M059J (cell line): ENCODE data around the gene EEF1A1. TPM values are rescaled to one million over a fixed set of nuclear protein-coding genes. Genes with fewer than 3 reads are reported as not detected.
"Not testable (repeated sequence)": the region's sequence is repeated elsewhere in the genome, so short reads cannot be mapped to it uniquely, and the experiment has no call there.

Source experiments
- DNase-seq: peaks from one replicate; pipeline ENCODE4 v3.0.0-alpha.2; 2012; ENCODE audit warnings: low read depth
- total RNA-seq: library from RNA; depleted of rRNA; stranded (reverse); fragments of >200 nt; shearing (Covaris generic); gene quantifications from 2 replicates; pipeline ENCODE4 v1.2.3, GENCODE V29; 2014; rRNA removed

EEF1A1 gene
- total RNA-seq: 4,897 and 5,853 TPM in 2 replicates

DNA sequence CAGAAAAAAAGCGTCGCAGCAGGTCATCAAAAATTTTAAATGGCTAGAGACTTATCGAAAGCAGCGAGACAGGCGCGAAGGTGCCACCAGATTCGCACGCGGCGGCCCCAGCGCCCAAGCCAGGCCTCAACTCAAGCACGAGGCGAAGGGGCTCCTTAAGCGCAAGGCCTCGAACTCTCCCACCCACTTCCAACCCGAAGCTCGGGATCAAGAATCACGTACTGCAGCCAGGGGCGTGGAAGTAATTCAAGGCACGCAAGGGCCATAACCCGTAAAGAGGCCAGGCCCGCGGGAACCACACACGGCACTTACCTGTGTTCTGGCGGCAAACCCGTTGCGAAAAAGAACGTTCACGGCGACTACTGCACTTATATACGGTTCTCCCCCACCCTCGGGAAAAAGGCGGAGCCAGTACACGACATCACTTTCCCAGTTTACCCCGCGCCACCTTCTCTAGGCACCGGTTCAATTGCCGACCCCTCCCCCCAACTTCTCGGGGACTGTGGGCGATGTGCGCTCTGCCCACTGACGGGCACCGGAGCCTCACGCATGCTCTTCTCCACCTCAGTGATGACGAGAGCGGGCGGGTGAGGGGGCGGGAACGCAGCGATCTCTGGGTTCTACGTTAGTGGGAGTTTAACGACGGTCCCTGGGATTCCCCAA is at the start of gene EEF1A1:
Gene EEF1A1, minus strand, starts transcription at position 345 of the 663 bp plus-strand sequence. CDS start 1,006 bp downstream, outside the sequence.
- DNase-seq: peak; percentile 100

DNA sequence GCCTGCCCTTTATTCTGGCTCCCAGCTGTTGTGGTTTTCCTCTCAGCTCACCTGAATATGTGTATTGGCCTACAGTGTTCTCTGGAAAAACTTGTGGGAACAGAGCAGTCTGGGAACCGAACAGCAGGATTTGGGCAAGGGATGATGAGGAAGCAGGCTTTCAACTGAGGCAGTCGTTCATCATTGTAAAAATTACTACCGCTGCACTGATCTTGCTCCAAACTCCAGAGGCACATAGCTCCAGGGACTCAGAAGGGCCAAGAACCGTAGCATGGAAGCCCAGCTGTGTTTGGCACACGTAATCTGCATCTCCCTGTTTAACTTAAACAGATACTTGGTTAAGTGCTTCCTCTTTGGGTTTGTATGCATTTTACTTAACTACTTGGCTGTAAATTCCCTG is 48.3 kb upstream of the EEF1A1 start:
- no peak for DNase-seq

DNA sequence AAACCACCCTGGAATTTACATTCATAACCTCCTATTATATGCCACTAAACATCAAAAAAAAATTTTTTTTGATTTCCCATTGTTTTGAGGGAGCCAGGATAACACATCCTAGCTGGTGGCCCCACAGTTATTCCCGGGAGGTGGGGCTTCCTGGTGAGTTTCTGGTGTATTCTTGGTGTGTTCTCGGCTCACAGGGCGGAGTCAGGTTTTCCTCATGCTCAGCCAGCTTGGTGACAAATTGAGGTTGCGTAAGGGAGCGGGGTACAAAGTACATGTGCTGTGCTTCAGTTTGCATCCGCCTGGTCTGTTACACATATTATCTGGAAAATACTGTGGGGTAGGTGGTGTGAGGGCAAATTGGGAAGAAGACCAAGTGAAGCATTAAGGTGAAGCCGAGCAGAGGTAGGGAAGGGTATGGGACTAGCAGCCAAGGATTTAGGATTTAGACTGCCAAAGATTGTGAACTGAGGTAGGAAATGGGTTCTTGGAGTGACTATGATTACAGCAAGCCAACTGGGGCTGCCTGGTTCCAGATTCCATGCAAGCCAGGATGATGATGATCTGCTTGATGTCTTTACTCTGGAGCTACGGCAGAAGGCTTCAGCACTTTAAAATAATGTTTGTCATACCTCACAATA is 46.2 kb upstream of the EEF1A1 start:
- peak; percentile 48 for DNase-seq

DNA sequence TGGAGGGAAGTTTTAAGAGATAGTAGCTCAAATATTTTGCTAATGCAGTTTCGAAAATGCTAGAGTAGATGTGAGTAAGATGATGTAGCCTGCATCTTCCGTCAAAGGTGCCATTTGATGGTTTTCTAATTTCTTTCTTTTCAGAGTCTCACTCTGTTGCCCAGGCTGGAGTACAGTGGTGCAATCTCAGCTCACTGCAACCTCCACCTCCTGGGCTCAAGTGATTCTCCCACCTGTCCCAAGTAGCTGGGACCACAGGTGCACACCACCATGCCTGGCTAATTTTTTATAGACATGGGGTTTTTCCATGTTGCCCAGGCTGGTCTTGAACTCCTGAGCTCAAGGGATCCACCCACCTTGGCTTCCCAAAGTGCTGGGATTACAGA is 45.6 kb upstream of the EEF1A1 start:
- not testable (repeated sequence) for DNase-seq

DNA sequence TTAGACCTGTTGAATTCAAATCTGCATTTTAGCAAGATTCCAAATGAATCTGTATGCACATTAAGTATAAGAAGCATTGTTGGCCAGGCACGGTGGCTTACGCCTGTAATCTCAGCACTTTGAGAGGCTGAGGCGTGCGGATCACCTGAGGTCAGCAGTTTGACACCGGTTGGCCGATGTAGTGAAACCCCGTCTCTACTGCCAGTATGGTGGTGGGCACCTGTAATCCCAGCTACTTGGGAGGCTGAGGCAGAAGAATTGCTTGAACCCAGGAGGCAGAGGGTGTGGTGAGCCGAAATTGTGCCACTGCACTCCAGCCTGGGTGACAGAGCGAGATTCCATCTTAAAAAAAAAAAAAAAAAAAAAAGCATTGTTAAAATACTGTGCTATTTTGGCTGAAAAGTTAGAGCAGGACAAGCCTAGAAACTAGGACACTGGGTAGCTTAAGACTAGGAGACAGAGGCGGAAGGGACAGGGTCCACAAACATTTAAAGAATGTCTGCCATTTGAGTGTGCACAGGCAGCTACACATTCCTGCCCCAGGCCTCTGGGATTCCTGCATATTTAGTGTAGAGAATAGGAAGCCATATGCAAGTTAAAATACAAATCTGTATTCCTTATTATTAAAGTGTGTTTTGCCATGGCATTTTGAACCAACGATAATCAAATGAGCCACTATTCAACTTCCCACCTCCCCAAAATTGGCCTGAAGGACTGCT is 45.1 kb upstream of the EEF1A1 start:
- DNase-seq: peak; percentile 80

DNA sequence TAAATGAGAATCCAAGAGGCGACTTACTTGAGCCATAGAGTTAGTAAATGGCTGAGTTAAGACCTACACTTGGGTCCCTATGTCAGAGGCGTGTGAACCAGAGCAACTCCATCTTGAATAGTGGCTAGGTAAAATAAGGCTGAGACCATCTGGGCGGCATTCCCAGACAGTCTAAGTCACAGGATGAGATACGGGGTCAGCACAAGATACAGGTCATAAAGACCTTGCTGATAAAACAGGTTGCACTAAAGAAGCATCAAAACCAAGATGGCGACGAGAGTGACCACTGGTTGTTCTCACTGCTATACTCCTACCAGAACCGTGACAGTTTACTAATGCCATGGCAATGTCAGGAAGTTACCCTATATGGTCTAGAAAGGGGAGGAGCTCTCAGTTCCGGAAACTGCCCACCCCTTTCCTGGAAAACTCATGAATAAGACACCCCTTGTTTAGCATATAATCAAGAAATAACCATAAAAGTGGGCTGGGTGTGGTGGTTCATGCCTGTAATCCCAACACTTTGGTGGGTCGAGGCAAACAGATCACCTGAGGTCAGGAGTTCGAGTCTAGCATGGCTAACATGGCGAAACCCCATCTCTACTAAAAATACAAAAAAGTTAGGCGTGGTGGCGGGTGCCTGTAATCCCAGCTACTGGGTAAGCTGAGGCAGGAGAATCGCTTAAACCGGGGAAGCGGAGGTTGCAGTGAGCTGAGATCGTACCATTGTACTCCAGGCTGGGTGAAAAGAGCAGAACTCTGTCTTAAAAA is 43.9 kb upstream of the EEF1A1 start:
- peak; percentile 12 for DNase-seq

DNA sequence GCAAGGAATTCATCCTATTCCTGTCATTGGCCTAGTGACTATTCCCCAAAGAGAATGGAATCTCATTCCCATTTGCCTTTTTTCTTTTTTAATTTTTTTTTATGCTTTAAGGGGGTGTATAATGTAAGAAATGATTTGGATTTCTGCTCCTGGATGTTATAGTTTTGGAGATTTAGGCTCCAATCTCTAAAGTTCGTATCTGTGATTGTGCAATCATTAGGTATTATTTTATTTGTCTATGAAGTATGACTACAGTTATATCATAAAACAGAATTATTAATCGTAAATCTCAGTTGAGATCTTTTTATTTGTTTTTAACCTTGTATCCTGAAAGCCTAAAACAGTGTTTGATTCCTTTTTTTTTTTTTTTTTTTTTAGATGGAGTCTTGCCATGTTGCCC is 41.7 kb upstream of the EEF1A1 start:
- no peak for DNase-seq

DNA sequence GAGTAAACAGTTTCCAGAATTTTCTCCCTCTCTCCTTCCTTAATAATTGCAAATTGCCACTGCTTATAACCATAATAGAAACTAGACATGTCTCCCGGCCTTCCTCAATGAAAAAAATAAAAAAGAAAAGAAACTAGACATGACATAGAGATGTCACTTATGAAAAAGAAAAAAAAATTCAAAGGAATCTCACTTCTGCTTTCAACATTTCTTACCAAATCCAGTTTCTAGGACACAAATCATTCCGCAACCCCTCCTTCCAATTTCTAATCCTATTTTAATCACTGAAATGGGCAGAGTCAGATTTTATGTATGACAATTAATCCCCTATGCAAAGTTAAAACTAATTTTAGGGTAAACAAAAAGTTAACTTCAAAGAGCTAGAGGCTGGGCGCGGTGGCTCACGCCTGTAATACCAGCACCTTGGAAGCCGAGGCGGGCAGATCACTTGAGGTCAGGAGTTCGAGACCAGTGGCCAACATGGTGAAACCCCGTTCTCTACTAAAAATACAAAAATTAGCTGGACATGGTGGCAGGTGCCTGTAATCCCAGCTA is 40.1 kb upstream of the EEF1A1 start:
- DNase-seq: no peak

DNA sequence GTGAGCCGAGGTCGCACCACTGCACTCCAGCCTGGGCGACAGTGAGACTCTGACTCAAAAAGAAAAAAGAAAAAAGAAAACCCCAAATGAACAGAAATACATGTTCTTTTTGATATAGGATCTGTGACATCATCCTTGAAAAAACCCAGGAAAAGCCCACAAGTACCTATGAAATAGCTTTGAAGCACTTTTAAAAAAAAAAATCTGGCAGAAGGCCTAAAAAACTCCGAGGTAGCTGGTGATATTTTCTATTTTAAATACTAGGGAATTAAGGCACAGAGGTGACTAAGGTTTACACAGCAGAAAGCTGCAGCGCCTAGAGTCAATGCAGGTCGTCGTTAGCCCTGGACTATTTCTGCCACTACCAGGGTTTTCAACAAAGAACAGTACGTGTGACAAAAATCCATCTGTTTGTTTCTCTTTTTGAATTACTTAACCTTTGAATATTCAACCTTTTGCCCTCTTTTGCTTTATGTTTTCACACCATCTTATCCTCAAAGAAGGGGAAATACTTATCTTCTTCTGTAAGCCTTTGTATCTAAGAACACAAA is 39.4 kb upstream of the EEF1A1 start:
- DNase-seq: peak; percentile 44

DNA sequence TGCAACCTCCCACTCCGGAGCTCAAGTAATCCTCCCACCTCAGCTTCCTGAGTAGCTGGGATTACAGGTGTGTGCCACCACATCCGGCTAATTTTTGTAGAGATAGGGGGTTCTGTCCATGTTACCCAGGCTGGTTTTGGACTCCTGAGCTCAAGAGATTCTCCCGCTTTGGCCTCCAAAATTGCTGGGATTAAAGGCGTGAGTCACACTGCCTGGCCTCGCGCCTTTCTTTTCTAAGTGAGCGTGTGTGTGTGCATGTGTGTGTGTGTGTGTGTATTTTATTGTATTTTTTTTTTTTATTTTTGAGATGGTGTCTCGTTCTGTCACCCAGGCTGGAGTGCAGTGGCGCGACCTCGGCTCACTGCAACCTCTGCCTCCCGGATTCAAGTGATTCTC is 38.6 kb upstream of the EEF1A1 start:
- peak; percentile 21 for DNase-seq

DNA sequence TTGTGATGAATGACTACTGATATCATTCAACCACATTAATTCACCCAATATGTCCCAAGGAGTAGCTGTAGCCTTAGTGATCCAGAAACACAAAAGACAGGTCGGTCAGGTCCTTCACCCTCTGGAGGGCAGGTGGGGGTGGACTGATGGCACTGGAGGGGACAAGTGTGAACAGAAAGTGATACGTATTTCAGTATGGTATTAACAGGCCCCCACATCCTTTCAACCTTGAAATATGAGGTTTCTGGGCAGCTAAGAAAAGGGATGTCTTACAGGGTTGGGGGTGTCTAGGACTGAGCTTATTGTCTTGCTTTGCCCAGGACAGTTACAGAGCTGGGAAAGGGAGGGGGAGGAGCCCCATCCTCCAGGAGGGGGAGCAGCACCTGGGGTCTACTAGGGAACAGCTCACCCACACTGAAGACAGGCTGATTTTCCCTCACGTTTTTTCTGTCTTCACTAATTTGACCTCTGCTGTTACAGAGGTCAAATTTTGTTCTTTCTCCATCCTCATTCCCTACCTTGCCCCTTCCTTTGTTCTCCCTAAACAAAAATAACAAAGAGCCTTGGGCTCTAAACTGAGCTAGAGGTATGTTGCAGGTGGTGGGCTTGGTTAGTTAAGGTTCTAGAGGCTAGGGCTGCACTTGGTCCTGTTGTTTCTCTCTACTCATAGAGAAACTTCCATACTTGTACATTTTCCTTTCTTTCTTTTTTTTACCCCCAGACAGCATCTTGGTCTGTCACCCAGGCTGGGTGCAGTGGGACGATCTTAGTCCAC is 38.0 kb upstream of the EEF1A1 start:
- DNase-seq: no peak

DNA sequence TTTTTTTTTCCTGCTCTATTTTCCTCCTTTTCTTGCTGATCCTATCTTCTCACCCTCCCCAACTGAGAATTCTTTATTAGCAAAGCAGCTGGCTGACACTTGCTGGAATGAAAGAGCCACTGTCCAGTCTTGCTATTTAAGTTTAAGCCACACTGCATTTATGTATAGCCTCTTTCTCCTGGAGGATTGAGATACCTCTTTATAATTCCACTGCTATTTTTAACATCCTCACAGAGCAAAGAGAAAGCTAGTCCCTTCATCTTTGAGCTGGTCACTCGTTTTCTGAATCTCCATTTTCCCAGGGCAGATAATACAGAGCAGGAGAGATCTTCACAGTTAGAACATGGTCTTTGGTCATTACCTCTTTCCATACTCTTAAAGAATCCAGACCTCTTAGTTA is 36.0 kb upstream of the EEF1A1 start:
- no peak for DNase-seq

DNA sequence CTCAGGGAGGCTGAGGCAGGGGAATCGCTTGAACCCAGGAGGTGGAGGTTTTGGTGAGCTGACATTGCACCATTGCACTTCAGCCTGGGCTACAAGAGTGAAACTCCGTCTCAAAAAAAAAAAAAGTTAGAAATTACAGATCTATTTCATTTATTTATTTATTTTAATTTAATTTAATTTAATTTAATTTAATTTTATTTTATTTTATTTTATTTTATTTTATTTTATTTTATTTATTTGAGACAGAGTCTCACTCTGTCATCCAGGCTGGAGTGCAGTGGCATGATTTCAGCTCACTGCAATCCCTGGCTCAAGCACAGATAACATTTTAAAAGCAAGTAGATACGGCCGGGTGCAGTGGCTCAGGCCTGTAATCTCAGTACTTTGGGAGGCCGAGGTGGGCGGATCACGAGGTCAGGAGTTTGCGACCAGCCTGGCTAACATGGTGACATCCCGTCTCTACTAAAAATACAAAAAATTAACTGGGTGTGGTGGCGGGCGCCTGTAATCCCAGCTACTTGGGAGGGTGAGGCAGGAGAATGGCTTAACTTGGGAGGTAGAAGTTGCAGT is 34.6 kb upstream of the EEF1A1 start:
- DNase-seq: not testable (repeated sequence)

DNA sequence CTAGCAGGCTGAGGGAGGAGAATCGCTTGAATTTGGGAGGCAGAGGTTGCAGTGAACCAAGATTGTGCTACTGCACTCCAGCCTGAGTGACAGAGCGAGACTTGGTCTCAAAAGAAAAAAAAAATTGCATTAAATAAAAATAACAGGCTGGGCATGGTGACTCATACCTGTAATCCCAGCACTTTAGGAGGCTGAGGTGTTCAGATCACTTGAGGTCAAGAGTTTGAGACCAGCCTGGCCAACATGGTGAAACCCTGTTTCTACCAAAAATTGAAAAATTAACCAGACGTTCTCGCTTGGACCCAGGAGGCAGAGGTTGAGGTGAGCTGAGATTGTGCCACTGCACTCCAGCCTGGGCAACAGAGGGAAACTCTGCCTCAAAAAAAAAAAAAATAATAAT is 30.3 kb upstream of the EEF1A1 start:
- peak; percentile 52 for DNase-seq

DNA sequence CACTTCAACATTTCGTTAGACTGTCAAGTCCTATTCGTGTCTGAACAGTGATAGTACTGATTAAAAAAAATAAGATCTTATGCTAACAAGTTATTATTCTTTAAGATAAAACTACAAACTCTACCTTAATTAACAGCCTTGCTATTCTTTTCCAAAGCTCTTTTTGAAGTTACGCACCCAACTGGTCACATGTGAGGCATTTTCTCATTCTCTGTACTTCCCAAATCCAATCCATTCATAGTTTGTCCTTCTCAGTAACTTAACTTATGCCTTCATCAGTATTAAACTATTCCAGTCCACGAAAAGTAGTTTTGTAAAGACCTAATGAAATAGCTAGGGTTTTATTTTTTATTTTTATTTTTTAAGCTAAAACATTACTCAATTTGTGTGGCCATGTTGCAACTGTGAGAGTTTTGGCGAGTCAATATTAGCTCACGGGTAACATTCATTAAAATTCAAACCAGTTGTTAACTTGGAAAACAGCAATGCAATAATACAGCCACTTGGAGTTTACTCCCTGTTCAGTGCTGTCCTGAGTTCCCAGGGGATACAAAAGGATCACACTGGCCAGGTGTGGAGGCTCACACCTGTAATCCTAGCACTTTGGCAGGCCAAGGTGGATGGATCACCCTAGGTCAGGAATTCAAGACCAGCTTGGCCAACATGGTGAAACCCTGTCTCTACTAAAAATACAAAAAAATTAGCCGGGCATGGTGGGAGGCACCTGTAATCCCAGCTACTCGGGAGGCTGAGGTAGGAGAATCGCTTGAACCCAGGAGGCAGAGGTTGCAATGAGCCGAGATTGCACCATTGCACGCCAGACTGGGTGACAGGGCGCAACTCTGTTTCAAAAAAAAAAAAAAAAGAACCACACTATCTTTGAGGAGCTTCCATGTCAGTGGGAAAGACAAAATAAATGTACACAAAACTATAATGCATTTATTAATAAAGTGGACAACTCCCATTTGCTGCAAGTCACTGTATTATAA is 27.9 kb upstream of the EEF1A1 start:
- DNase-seq: no peak

DNA sequence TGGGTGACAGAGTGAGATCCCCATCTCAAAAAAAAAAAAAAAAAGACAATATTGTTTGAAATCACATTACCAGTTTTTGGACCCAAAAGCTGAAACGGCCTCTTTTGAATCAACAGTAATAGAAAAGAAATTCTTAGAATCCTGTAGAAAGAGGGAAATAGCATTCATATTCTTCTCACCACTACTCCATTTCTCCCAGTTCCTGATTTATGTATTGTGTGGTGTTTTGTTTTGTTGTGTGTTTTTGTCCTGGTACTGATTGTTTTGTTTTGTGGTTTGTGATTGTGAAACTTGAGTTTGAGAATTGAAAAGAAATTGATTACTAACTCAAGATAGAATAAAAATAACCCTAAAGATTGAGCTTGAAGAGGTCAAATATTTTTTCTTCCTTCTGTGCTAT is 26.2 kb upstream of the EEF1A1 start:
- DNase-seq: no peak

DNA sequence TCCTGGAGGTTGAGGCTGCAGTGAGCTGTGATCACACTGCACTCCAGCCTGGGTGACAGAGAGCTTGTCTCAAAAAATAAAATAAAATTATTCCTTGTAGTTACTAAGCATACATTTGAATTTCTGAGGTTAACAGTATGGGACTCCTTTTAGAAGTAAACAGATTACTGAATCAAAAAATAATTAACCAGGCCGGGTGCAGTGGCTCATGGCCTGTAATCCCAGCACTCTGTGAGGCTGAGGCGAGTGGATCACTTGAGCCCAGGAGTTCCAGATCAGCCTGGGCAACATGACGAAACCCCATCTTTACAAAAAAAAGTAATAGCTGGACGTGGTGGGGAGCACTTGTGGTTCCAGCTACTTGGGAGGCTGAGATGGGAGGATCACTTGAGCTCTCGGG is 22.1 kb upstream of the EEF1A1 start:
- DNase-seq: no peak

DNA sequence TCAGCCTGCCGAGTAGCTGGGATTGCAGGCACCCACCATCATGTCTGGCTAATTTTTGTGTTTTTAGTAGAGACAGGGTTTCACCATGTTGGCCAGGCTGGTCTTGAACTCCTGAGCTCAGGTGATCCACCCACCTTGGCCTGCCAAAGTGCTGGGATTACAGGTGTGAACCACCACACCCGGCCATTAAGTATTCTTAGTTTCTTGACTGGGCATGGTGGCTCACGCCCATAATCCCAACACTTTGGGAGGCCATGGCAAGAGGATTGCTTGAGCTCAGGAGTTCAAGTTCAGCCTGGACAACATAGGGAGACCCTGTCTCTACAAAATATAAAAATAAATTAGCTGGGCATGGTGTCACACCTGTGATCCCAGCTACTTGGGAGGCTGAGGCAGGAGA is 21.6 kb upstream of the EEF1A1 start:
- not testable (repeated sequence) for DNase-seq

DNA sequence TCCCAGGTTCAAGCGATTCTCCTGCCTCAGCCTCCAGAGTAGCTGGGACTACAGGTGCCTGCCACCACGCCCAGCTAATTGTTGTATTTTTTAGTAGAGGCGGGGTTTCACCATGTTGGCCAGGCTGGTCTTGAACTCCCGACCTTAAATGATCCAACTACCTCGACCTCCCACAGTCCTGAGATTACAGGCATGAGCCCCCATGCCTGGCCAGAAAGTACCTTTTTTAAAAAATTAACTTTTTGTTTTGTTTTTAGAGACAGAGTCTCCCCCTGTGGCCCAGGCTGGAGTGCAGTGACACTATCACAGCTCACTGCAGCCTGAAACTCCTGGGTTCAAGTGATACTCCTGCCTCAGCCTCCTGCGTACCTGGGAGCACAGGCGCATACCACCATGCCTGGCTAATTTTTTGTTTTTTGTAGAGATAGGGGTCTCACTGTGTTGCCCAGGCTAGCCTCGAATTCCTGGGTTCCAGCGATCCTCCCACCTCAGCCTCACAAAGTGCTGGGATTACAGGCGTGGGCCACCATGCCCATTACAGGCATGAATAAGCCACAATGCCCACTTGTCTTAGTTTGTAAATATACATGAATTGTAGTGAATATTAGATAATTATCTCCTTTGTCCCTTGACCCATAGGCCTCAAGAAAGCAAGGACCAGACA is 17.4 kb upstream of the EEF1A1 start:
- DNase-seq: no peak
